Neural cell (in vitro differentiated cells): Measurements from ENCODE around the gene PRKG1. TPM values are rescaled to one million over a fixed set of nuclear protein-coding genes. Genes with fewer than 3 reads are reported as not detected.

ENCODE experiments used
- H2AFZ ChIP-seq: fragments of 200-600, 300-800 bp; sonication (generic), shearing (Covaris generic); 2 replicates; pipeline ENCODE4 v1.6.0; 2014; ENCODE audit warnings: low read depth, mild to moderate bottlenecking, antibody characterized with exemption, low read length, moderate library complexity
- H3F3A ChIP-seq: fragments of 200-600 bp; shearing (Covaris generic); 2 replicates; pipeline ENCODE4 v1.6.1; 2016; ENCODE audit warnings: mild to moderate bottlenecking, moderate library complexity, mixed read lengths, antibody characterized with exemption, low read length; ENCODE audit not compliant: insufficient read depth, poor library complexity, severe bottlenecking
- H3K27ac ChIP-seq: fragments of 200-600, 300-800 bp; sonication (generic), shearing (Covaris generic); 2 replicates; pipeline ENCODE4 v1.5.1; 2014; ENCODE audit warnings: mild to moderate bottlenecking, low read length, moderate library complexity
- H3K27me3 ChIP-seq: fragments of 300-800, 200-600 bp; sonication (generic), shearing (Covaris generic); 2 replicates; pipeline ENCODE4 v1.6.0; 2014; ENCODE audit warnings: mild to moderate bottlenecking, low read depth, low read length, moderate library complexity; ENCODE audit not compliant: insufficient read depth
- H3K36me3 ChIP-seq: fragments of 300-800, 200-600 bp; sonication (generic), shearing (Covaris generic); 2 replicates; pipeline ENCODE4 v1.5.1; 2014; ENCODE audit warnings: mild to moderate bottlenecking, antibody characterized with exemption, low read length, moderate library complexity; ENCODE audit not compliant: insufficient read depth
- H3K4me2 ChIP-seq: fragments of 300-800, 200-600 bp; sonication (generic), shearing (Covaris generic); 2 replicates; pipeline ENCODE4 v1.6.0; 2014; ENCODE audit warnings: mild to moderate bottlenecking, low read length
- H3K4me3 ChIP-seq: fragments of 300-800, 200-600 bp; sonication (generic), shearing (Covaris generic); 2 replicates; pipeline ENCODE4 v1.5.1; 2014; ENCODE audit warnings: mild to moderate bottlenecking, low read length, moderate library complexity
- H3K79me2 ChIP-seq: fragments of 200-600 bp; shearing (Covaris generic); replicated peaks from 2 replicates; pipeline ENCODE4 v1.6.0; 2014; ENCODE audit warnings: mild to moderate bottlenecking, low read length, moderate library complexity; ENCODE audit not compliant: insufficient read depth
- H3K9ac ChIP-seq: fragments of 300-800, 200-600 bp; sonication (generic), shearing (Covaris generic); 2 replicates; pipeline ENCODE4 v1.6.1; 2016; ENCODE audit warnings: mild to moderate bottlenecking, low read length, mixed read lengths
- H3K9me2 ChIP-seq: fragments of 200-600 bp; shearing (Covaris generic); 2 replicates; pipeline ENCODE4 v1.6.1; 2016; ENCODE audit warnings: mild to moderate bottlenecking, low read length, mixed read lengths; ENCODE audit not compliant: insufficient read depth
- H3K9me3 ChIP-seq: fragments of 200-600, 300-800 bp; sonication (generic), shearing (Covaris generic); 2 replicates; pipeline ENCODE4 v1.6.1; 2016; ENCODE audit warnings: mild to moderate bottlenecking, mixed run types, low read length, moderate library complexity, mixed read lengths
- H4K20me1 ChIP-seq: fragments of 200-600 bp; shearing (Covaris generic); 2 replicates; pipeline ENCODE4 v1.6.1; 2016; ENCODE audit warnings: mild to moderate bottlenecking, mixed run types; ENCODE audit not compliant: insufficient read depth
- EP300 ChIP-seq: fragments of 450-650 bp; conservative IDR thresholded peaks from 2 replicates; pipeline ENCODE4 v1.6.1; 2014; ENCODE audit warnings: antibody characterized with exemption, mild to moderate bottlenecking, moderate library complexity; ENCODE audit not compliant: poor library complexity, severe bottlenecking
- EZH2 ChIP-seq: fragments of 200-600, 300-800 bp; shearing (Covaris generic), sonication (generic); IDR thresholded peaks from 2 replicates; pipeline ENCODE4 v1.6.1; 2014; ENCODE audit warnings: antibody characterized with exemption, low read length, borderline replicate concordance, mild to moderate bottlenecking; ENCODE audit not compliant: insufficient read depth, poor library complexity, severe bottlenecking
- MXI1 ChIP-seq: fragments of 450-650 bp; conservative IDR thresholded peaks from 2 replicates; pipeline ENCODE4 v1.6.1; 2014; ENCODE audit warnings: antibody characterized with exemption, mild to moderate bottlenecking; ENCODE audit not compliant: poor library complexity, severe bottlenecking
- POLR2AphosphoS5 ChIP-seq: IDR thresholded peaks from 2 replicates; pipeline ENCODE4 v1.6.1; 2012
- RAD21 ChIP-seq: fragments of 450-650 bp; conservative IDR thresholded peaks from 2 replicates; pipeline ENCODE4 v1.6.1; 2014; ENCODE audit warnings: antibody characterized with exemption, mild to moderate bottlenecking, moderate library complexity
- SMC3 ChIP-seq: fragments of 450-650 bp; conservative IDR thresholded peaks from 2 replicates; pipeline ENCODE4 v1.6.1; 2014; ENCODE audit warnings: antibody characterized with exemption, mild to moderate bottlenecking, moderate library complexity; ENCODE audit not compliant: poor library complexity
- TAF1 ChIP-seq: IDR thresholded peaks from 2 replicates; pipeline ENCODE4 v1.6.1; 2012; ENCODE audit warnings: low read depth
- polyA plus RNA-seq: library from polyadenylated mRNA; depleted of rRNA; stranded (reverse); fragments of >200 nt; gene quantifications from 2 replicates; pipeline ENCODE4 v1.2.3, GENCODE V29; 2014
- TF ChIP-seq, protein P1 (sequence below): IDR thresholded peaks from 2 replicates; pipeline ENCODE4 v1.6.1; 2012; ENCODE audit warnings: borderline replicate concordance
- TF ChIP-seq, protein P2 (sequence below): fragments of 450-650 bp; IDR thresholded peaks from 2 replicates; pipeline ENCODE4 v1.5.1; 2014; ENCODE audit warnings: antibody characterized with exemption, mild to moderate bottlenecking, moderate library complexity; ENCODE audit not compliant: poor library complexity, severe bottlenecking

The PRKG1 gene
- polyA plus RNA-seq, 1 donor from 2014 or later = 2.2 TPM

DNA sequence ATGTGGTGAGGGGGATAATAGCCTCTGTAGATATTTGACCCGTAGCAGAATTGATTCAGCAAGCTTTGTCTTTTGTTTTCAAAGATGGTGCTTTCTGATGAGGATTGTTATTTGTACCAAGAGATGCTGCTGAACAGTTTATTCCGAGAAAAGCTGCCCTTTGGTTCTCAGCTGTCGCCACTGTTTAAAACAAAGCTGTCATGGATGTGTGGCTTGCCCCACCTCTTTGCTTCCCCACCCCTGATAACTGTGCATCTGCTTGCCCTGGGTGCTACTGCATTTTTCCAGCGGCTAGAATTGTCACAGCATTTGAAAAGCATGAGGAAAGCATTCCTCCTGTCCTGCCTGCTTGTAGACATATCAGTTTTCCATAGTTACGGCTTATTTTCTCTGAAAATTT is 852.0 kb downstream of the PRKG1 start:
- H4K20me1 ChIP-seq = no peaks in the 10 kb centered on the region
- H3K9me2 ChIP-seq = no peaks in the 10 kb centered on the region
- no peaks in the 10 kb centered on the region for H3K27me3 ChIP-seq
- H3K79me2 ChIP-seq = no peaks in the 10 kb centered on the region
- H3K9ac ChIP-seq = no peak overlapping the region
- H3K4me2 ChIP-seq = no peak overlapping the region
- H3K9me3 ChIP-seq = no peaks in the 10 kb centered on the region
- H3K27ac ChIP-seq = no peak overlapping the region
- no peaks in the 10 kb centered on the region for H3K36me3 ChIP-seq
- H3K4me3 ChIP-seq = no peak overlapping the region
- no peak overlapping the region for H2AFZ ChIP-seq
- TF ChIP-seq RAD21 (no peak), EP300 (no peak), POLR2AphosphoS5 (no peak), EZH2 (no peak), SMC3 (no peak), TAF1 (no peak), MXI1 (no peak)
- TF ChIP-seq, protein P1, sequence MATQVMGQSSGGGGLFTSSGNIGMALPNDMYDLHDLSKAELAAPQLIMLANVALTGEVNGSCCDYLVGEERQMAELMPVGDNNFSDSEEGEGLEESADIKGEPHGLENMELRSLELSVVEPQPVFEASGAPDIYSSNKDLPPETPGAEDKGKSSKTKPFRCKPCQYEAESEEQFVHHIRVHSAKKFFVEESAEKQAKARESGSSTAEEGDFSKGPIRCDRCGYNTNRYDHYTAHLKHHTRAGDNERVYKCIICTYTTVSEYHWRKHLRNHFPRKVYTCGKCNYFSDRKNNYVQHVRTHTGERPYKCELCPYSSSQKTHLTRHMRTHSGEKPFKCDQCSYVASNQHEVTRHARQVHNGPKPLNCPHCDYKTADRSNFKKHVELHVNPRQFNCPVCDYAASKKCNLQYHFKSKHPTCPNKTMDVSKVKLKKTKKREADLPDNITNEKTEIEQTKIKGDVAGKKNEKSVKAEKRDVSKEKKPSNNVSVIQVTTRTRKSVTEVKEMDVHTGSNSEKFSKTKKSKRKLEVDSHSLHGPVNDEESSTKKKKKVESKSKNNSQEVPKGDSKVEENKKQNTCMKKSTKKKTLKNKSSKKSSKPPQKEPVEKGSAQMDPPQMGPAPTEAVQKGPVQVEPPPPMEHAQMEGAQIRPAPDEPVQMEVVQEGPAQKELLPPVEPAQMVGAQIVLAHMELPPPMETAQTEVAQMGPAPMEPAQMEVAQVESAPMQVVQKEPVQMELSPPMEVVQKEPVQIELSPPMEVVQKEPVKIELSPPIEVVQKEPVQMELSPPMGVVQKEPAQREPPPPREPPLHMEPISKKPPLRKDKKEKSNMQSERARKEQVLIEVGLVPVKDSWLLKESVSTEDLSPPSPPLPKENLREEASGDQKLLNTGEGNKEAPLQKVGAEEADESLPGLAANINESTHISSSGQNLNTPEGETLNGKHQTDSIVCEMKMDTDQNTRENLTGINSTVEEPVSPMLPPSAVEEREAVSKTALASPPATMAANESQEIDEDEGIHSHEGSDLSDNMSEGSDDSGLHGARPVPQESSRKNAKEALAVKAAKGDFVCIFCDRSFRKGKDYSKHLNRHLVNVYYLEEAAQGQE = no peak
- TF ChIP-seq, protein P2, sequence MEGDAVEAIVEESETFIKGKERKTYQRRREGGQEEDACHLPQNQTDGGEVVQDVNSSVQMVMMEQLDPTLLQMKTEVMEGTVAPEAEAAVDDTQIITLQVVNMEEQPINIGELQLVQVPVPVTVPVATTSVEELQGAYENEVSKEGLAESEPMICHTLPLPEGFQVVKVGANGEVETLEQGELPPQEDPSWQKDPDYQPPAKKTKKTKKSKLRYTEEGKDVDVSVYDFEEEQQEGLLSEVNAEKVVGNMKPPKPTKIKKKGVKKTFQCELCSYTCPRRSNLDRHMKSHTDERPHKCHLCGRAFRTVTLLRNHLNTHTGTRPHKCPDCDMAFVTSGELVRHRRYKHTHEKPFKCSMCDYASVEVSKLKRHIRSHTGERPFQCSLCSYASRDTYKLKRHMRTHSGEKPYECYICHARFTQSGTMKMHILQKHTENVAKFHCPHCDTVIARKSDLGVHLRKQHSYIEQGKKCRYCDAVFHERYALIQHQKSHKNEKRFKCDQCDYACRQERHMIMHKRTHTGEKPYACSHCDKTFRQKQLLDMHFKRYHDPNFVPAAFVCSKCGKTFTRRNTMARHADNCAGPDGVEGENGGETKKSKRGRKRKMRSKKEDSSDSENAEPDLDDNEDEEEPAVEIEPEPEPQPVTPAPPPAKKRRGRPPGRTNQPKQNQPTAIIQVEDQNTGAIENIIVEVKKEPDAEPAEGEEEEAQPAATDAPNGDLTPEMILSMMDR = no peak
- H3F3A ChIP-seq = no peaks in the 10 kb centered on the region

DNA sequence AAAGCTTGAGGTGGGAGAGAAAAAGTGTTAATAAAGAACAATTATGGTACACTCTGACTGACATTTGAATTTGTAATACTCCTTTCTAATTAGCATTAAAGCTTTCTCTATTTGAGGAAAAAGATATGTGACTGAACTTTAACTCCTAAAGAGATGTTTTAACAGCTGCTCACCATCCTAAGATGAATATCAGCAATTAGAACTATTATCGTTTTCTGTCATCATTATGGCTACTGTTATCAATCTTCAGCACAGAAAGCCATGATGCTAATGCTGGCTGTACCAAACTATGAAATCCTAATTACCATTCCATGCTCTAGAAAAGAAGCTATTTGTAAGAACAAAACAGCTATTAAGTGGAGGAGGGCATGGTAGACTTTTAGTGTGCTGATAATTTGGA is 853.9 kb downstream of the PRKG1 start:
- Histone ChIP-seq H3K9me2 (no peaks in the 10 kb centered on the region), H3K4me2 (no peak overlapping the region), H3K27ac (no peak overlapping the region), H3K9me3 (no peaks in the 10 kb centered on the region), H2AFZ (no peak overlapping the region), H3K79me2 (no peaks in the 10 kb centered on the region), H3K9ac (no peak overlapping the region), H3K27me3 (no peaks in the 10 kb centered on the region), H3F3A (no peaks in the 10 kb centered on the region), H3K4me3 (no peak overlapping the region), H4K20me1 (no peaks in the 10 kb centered on the region), H3K36me3 (no peaks in the 10 kb centered on the region)
- no peak for TF ChIP-seq EZH2
- TF ChIP-seq, protein P1 = no peak
- TF ChIP-seq MXI1 = no peak
- TF ChIP-seq RAD21 = no peak
- no peak for TF ChIP-seq SMC3
- TF ChIP-seq EP300 = no peak
- TF ChIP-seq TAF1 = no peak
- TF ChIP-seq, protein P2 = no peak
- no peak for TF ChIP-seq POLR2AphosphoS5
